Keratinocyte (primary cell): ENCODE results near the gene ANO8. TPM values are rescaled to one million over a fixed set of nuclear protein-coding genes. Genes with fewer than 3 reads are reported as not detected.

Source experiments
- DNase-seq: peaks from one replicate; pipeline ENCODE4 v3.0.0-alpha.2; 2011; ENCODE audit warnings: low read depth, missing footprints, low spot score
- FAIRE-seq: peaks from 2 replicates; lab custom pipeline; 2011; peaks lifted over from hg19 to GRCh38; lab: Jason Lieb, UNC
- H2AFZ ChIP-seq: 2 replicates; pipeline ENCODE4 v1.6.0; 2012; ENCODE audit warnings: low read length, control low read depth, inconsistent platforms; ENCODE audit not compliant: control insufficient read depth
- H3K27ac ChIP-seq: 2 replicates; pipeline ENCODE4 v1.5.1; 2011; ENCODE audit warnings: low read length; ENCODE audit not compliant: control insufficient read depth, insufficient read depth
- H3K27me3 ChIP-seq: 3 replicates; pipeline ENCODE4 v1.6.0; 2011; ENCODE audit warnings: low read length; ENCODE audit not compliant: control insufficient read depth, insufficient read depth; ENCODE audit errors: extremely low read depth
- H3K36me3 ChIP-seq, 2 experiments: 2 replicates in 1 of 2; 3 replicates in 1 of 2; pipeline ENCODE4 v1.5.1; 2011; ENCODE audit warnings: low read length in 2 of 2, mild to moderate bottlenecking in 1 of 2; ENCODE audit not compliant: control insufficient read depth in 2 of 2, insufficient read depth in 2 of 2; ENCODE audit errors: extremely low read depth in 1 of 2
- H3K4me1 ChIP-seq: 3 replicates; pipeline ENCODE4 v1.5.1; 2011; ENCODE audit warnings: low read length; ENCODE audit not compliant: control insufficient read depth, insufficient read depth; ENCODE audit errors: extremely low read depth
- H3K4me2 ChIP-seq: 3 replicates; pipeline ENCODE4 v1.6.0; 2011; ENCODE audit warnings: low read depth, low read length; ENCODE audit not compliant: control insufficient read depth, insufficient read depth; ENCODE audit errors: extremely low read depth
- H3K4me3 ChIP-seq, 3 experiments: fragments of 200-600 bp in 1 of 3; sonication (generic) in 1 of 3; 2 replicates in 2 of 3; 3 replicates in 1 of 3; pipeline ENCODE4 v1.5.1; 2011 to 2016; ENCODE audit warnings: low read length in 3 of 3, mild to moderate bottlenecking in 3 of 3, control low read depth in 2 of 3, inconsistent platforms in 1 of 3, low read depth in 1 of 3, mixed read lengths in 1 of 3, mixed run types in 1 of 3, moderate library complexity in 1 of 3; ENCODE audit not compliant: control insufficient read depth in 2 of 3, insufficient read depth in 2 of 3; ENCODE audit errors: extremely low read depth in 1 of 3
- H3K79me2 ChIP-seq: 2 replicates; pipeline ENCODE4 v1.6.0; 2012; ENCODE audit warnings: low read length; ENCODE audit not compliant: control insufficient read depth, insufficient read depth
- H3K9ac ChIP-seq: 3 replicates; pipeline ENCODE4 v1.6.0; 2011; ENCODE audit warnings: low read length; ENCODE audit not compliant: control insufficient read depth, insufficient read depth; ENCODE audit errors: extremely low read depth
- H3K9me1 ChIP-seq: 3 replicates; pipeline ENCODE4 v1.6.0; 2011; ENCODE audit warnings: low read length; ENCODE audit not compliant: control insufficient read depth, insufficient read depth; ENCODE audit errors: extremely low read depth
- H3K9me3 ChIP-seq: 2 replicates; pipeline ENCODE4 v1.5.1; 2012; ENCODE audit warnings: low read depth, low read length; ENCODE audit not compliant: control insufficient read depth
- H4K20me1 ChIP-seq: 3 replicates; pipeline ENCODE4 v1.6.0; 2011; ENCODE audit warnings: low read length; ENCODE audit not compliant: control insufficient read depth, insufficient read depth; ENCODE audit errors: extremely low read depth
- EZH2 ChIP-seq: IDR thresholded peaks from one replicate; pipeline ENCODE4 v1.6.1; 2012; ENCODE audit warnings: inconsistent platforms, mild to moderate bottlenecking, low read length, moderate library complexity
- dilution Hi-C: fragments of 300-500 bp; cut with MboI; formaldehyde crosslinking; loops from one replicate; pipeline ENCODE4 v1.7.0; 2020; ENCODE audit warnings: low sequenced_read_pairs; ENCODE audit not compliant: extremely low pct_ligation_motif_present
- polyA plus RNA-seq, 5 experiments: library from polyadenylated mRNA; depleted of rRNA in 3 of 5; stranded (reverse) in 3 of 5; stranded (forward) in 1 of 5; unstranded in 1 of 5; fragments of >200 nt; gene quantifications; 1 replicate in 1 of 5; 2 replicates in 3 of 5; 3 replicates in 1 of 5; pipeline versions ENCODE4 v1.2.1 to v1.2.3, GENCODE V29; 2011 to 2012; ENCODE audit warnings: missing spikeins in 2 of 5, low read depth in 1 of 5, low replicate concordance in 1 of 5
- TF ChIP-seq, protein P1 (sequence below), 3 experiments: IDR thresholded peaks in 1 of 3; conservative IDR thresholded peaks in 1 of 3; optimal IDR thresholded peaks in 1 of 3; 2 replicates in 2 of 3; 3 replicates in 1 of 3; pipeline versions ENCODE3 to v1.5.1; 2011; ENCODE audit warnings: low read length in 3 of 3, mild to moderate bottlenecking in 3 of 3, moderate library complexity in 2 of 3, control low read depth in 1 of 3, inconsistent platforms in 1 of 3; ENCODE audit not compliant: insufficient read depth in 2 of 3; ENCODE audit errors: extremely low read depth in 1 of 3

ANO8 gene
- polyA plus RNA-seq, 1 donor (not counting 4 experiments of a cell fraction or from before 2014, with no cell fraction given): 1.6 TPM

DNA sequence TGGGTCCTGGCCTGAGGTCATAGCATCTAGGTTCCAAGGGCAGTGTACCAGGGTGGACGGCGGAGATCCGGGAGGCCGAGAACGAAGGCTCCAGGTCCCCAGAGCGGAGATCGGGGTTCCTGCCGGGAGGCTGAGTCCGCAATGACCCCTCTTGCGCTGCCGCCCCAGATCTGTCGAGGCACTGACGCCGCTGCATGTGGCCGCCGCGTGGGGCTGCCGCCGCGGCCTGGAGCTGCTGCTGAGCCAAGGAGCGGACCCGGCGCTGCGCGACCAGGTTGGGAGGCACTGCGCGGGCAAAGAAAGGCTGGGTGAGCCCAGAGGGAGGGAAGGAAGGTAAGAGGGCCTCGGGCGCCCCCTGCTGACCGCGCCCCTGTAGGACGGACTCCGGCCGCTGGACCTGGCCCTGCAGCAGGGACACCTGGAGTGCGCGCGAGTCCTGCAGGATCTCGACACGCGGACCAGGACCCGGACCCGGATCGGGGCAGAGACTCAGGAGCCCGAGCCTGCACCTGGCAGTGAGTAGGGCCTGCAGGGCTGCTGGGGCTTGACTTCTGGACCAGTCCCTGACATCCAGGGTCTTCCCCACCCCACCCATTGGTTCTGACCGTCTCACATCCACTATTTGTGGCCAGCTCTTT lies 52.0 kb downstream of the ANO8 start:
- H3K9me1 ChIP-seq: no peaks in the 10 kb centered on the region
- no peaks in the 10 kb centered on the region for H4K20me1 ChIP-seq
- FAIRE-seq: peak; percentile 29
- peak overlapping the region; percentile 9 to 60 (median 44) for H3K4me3 ChIP-seq
- H3K9me3 ChIP-seq: no peaks in the 10 kb centered on the region
- H3K36me3 ChIP-seq: peaks cover 0 to 5% of the 10 kb centered on the region in 2 experiments
- no peaks in the 10 kb centered on the region for H3K27me3 ChIP-seq
- H3K9ac ChIP-seq: peak overlapping the region; percentile 28
- peak; percentile 41 for TF ChIP-seq EZH2
- TF ChIP-seq, protein P1, sequence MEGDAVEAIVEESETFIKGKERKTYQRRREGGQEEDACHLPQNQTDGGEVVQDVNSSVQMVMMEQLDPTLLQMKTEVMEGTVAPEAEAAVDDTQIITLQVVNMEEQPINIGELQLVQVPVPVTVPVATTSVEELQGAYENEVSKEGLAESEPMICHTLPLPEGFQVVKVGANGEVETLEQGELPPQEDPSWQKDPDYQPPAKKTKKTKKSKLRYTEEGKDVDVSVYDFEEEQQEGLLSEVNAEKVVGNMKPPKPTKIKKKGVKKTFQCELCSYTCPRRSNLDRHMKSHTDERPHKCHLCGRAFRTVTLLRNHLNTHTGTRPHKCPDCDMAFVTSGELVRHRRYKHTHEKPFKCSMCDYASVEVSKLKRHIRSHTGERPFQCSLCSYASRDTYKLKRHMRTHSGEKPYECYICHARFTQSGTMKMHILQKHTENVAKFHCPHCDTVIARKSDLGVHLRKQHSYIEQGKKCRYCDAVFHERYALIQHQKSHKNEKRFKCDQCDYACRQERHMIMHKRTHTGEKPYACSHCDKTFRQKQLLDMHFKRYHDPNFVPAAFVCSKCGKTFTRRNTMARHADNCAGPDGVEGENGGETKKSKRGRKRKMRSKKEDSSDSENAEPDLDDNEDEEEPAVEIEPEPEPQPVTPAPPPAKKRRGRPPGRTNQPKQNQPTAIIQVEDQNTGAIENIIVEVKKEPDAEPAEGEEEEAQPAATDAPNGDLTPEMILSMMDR (optimal IDR thresholded peaks at IDR 0.05 in 1 of 3, IDR thresholded peaks at IDR 0.05 in 1 of 3, conservative IDR thresholded peaks at IDR 0.05 in 1 of 3; ENCODE audit: extremely low read depth in 1 of 3, insufficient read depth in 2 of 3, low read length in 3 of 3): peak; percentile 74 to 97 (median 97)
- H3K4me1 ChIP-seq: peaks cover 6% of the 10 kb centered on the region
- no peaks in the 10 kb centered on the region for H3K79me2 ChIP-seq
- no peak overlapping the region for H3K27ac ChIP-seq
- peak overlapping the region; percentile 78 for H2AFZ ChIP-seq
- DNase-seq: no peak
- H3K4me2 ChIP-seq: peak overlapping the region; percentile 91
- dilution Hi-C loops: no loop called here

DNA sequence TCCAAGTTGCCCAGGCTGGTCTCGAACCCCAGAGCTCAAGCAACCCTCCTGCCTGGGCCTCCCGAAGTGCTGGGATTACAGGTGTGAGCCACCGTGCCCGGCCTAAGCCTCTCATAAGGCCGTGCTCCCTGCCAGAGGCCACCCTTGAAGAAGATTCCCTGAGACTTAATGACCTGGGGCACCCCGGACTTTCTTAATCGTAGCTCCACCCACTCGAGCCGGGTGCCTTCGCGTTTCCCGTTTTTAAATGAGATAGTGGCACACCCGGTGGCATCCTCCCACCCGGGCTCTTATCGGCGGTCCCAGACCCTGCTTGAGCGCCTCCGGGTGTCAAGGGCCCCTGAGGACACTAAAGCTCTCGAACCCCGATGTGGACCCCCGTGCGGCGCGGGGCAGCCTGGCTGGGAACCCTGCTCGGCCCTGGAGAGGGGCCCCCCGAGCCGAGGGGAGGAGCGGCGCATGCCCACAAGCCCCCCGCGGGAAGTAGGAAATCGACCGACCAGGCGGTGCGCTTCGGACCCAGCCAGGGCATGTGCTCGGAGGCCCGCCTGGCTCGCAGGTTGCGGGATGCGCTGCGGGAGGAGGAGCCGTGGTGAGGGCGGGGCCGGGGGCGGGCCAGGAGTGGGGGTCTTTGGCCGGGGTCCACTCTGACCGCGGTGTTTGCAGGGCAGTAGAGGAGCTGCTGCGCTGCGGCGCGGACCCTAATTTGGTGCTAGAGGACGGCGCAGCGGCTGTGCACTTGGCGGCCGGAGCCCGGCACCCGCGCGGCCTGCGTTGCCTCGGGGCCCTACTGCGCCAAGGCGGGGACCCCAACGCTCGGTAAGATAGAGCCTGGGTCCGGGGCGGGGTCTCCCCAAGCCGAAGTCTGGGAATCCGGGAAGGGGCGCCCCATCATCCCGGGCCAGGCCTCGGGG lies 53.0 kb downstream of the ANO8 start, which contains the start of gene ANKLE1:
Gene ANKLE1, plus strand, starts transcription at position 511 of the 914 bp plus-strand sequence. Its CDS starts 20 bp downstream, at position 531.
- DNase-seq (no peak), FAIRE-seq (no peak)
- peak within 1 kb of the TSS; percentile 91 for H3K4me2 ChIP-seq
- peaks cover 6% of the 10 kb centered on the region for H3K4me1 ChIP-seq
- no peaks in the 10 kb centered on the region for H3K79me2 ChIP-seq
- H3K4me3 ChIP-seq: peak within 1 kb of the TSS; percentile 9 to 60 (median 44)
- TF ChIP-seq, protein P1 (optimal IDR thresholded peaks at IDR 0.05 in 1 of 3, IDR thresholded peaks at IDR 0.05 in 1 of 3, conservative IDR thresholded peaks at IDR 0.05 in 1 of 3; ENCODE audit: extremely low read depth in 1 of 3, insufficient read depth in 2 of 3, low read length in 3 of 3): no peak
- TF ChIP-seq EZH2: no peak
- dilution Hi-C loops: no loop called here
- no peaks in the 10 kb centered on the region for H3K9me1 ChIP-seq
- peaks cover 3 to 10% of the 10 kb centered on the region in 2 experiments for H3K36me3 ChIP-seq
- H3K9ac ChIP-seq: peak within 1 kb of the TSS; percentile 28
- no peak within 1 kb of the TSS for H3K27ac ChIP-seq
- no peaks in the 10 kb centered on the region for H4K20me1 ChIP-seq
- no peaks in the 10 kb centered on the region for H3K9me3 ChIP-seq
- no peaks in the 10 kb centered on the region for H3K27me3 ChIP-seq
- peak within 1 kb of the TSS; percentile 78 for H2AFZ ChIP-seq
